GM19467 (cell line): Measurements from ENCODE around the gene DBR1.
"Not testable (repeated sequence)": the region's sequence is repeated elsewhere in the genome, so short reads cannot be mapped to it uniquely, and the experiment has no call there.

Experiments used
- ATAC-seq: cut with Tn5 transposase; IDR thresholded peaks from one replicate; pipeline ENCODE4 v1.9.1; 2021; ENCODE audit warnings: mild to moderate bottlenecking, moderate library complexity; ENCODE audit not compliant: unreplicated experiment

DBR1 gene

GRCh38 chr3:138186803-138187295 lies 12.1 kb upstream of the DBR1 start:
- peak; percentile 94 for ATAC-seq

GRCh38 chr3:138186221-138186620 lies 11.5 kb upstream of the DBR1 start:
- no peak for ATAC-seq

- ATAC-seq = no peak
Observed at GRCh38 chr3:138184994-138185393, 10.3 kb upstream of the DBR1 start.

- no peak for ATAC-seq
Observed at GRCh38 chr3:138180375-138181029, 5.8 kb upstream of the DBR1 start.

- ATAC-seq = no peak
Observed at GRCh38 chr3:138173769-138174420, 826 bp downstream of the DBR1 start.

GRCh38 chr3:138172625-138173024 lies 2.1 kb downstream of the DBR1 start:
- no peak for ATAC-seq

GRCh38 chr3:138165061-138165460 lies 9.7 kb downstream of the DBR1 start:
- no peak for ATAC-seq

GRCh38 chr3:138157743-138158142 lies 17.0 kb downstream of the DBR1 start:
- ATAC-seq = no peak

- no peak for ATAC-seq
Observed at GRCh38 chr3:138154534-138154933, 20.2 kb downstream of the DBR1 start.

- ATAC-seq = no peak
Observed at GRCh38 chr3:138148503-138148902, 26.2 kb downstream of the DBR1 start.

GRCh38 chr3:138142181-138142580 lies 32.5 kb downstream of the DBR1 start:
- not testable (repeated sequence) for ATAC-seq

GRCh38 chr3:138140940-138141339 lies 33.8 kb downstream of the DBR1 start:
- no peak for ATAC-seq

GRCh38 chr3:138139691-138140090 lies 35.0 kb downstream of the DBR1 start:
- ATAC-seq = no peak

- no peak for ATAC-seq
Observed at GRCh38 chr3:138137861-138138260, 36.9 kb downstream of the DBR1 start.

GRCh38 chr3:138136201-138136600 lies 38.5 kb downstream of the DBR1 start:
- ATAC-seq = no peak

- no peak for ATAC-seq
Observed at GRCh38 chr3:138135833-138136194, 38.9 kb downstream of the DBR1 start.

- no peak for ATAC-seq
Observed at GRCh38 chr3:138135146-138135832, 39.4 kb downstream of the DBR1 start.

GRCh38 chr3:138132239-138132638 lies 42.5 kb downstream of the DBR1 start, which contains the start of gene A4GNT:
A4GNT (minus strand) TSS chr3:138132390; CDS start chr3:138131256, 1,134 bp downstream.
- ATAC-seq = no peak

GRCh38 chr3:138127636-138128365 lies 46.9 kb downstream of the DBR1 start:
- no peak for ATAC-seq

GRCh38 chr3:138125548-138126221 lies 49.0 kb downstream of the DBR1 start:
- no peak for ATAC-seq
